Smooth muscle cell (in vitro differentiated cells): ENCODE data around the gene LIG4. TPM values are rescaled to one million over a fixed set of nuclear protein-coding genes. Genes with fewer than 3 reads are reported as not detected.
A peak's percentile ranks its signal among the peaks of the same experiment; 100 is the strongest.

ENCODE experiments used
- DNase-seq: peaks from one replicate; lab custom pipeline; 2025; ENCODE audit not compliant: unreplicated experiment; lab: John Stamatoyannopoulos, UW
- H2AFZ ChIP-seq: fragments of 200-600 bp; sonication (generic); 2 replicates; pipeline ENCODE4 v1.6.0; 2016; ENCODE audit warnings: antibody characterized with exemption, low read depth, mild to moderate bottlenecking
- H3F3A ChIP-seq: fragments of 200-600 bp; sonication (generic); 2 replicates; pipeline ENCODE4 v1.6.0; 2017; ENCODE audit warnings: antibody characterized with exemption, low read depth
- H3K27ac ChIP-seq: fragments of 200-600 bp; sonication (generic); 2 replicates; pipeline ENCODE4 v1.5.1; 2016; ENCODE audit warnings: low read depth, mild to moderate bottlenecking
- H3K27me3 ChIP-seq: fragments of 200-600 bp; sonication (generic); 2 replicates; pipeline ENCODE4 v1.6.1; 2016; ENCODE audit warnings: low read depth, mild to moderate bottlenecking
- H3K36me3 ChIP-seq: fragments of 200-600 bp; sonication (generic); 2 replicates; pipeline ENCODE4 v1.5.1; 2016; ENCODE audit warnings: low read depth
- H3K4me1 ChIP-seq: fragments of 200-600 bp; sonication (generic); 2 replicates; pipeline ENCODE4 v1.5.1; 2016; ENCODE audit warnings: low read depth
- H3K4me2 ChIP-seq: fragments of 200-600 bp; sonication (generic); 2 replicates; pipeline ENCODE4 v1.6.0; 2016; ENCODE audit warnings: mild to moderate bottlenecking
- H3K4me3 ChIP-seq: fragments of 200-600 bp; sonication (generic); 2 replicates; pipeline ENCODE4 v1.5.1; 2016; ENCODE audit warnings: mild to moderate bottlenecking
- H3K79me2 ChIP-seq: fragments of 200-600 bp; sonication (generic); 2 replicates; pipeline ENCODE4 v1.6.0; 2016; ENCODE audit warnings: low read depth, mild to moderate bottlenecking
- H3K9ac ChIP-seq: fragments of 200-600 bp; sonication (generic); 2 replicates; pipeline ENCODE4 v1.6.0; 2016; ENCODE audit warnings: low read depth
- H3K9me3 ChIP-seq: fragments of 200-600 bp; sonication (generic); replicated peaks from 2 replicates; pipeline ENCODE4 v1.5.1; 2016; ENCODE audit warnings: low read depth
- H4K20me1 ChIP-seq: fragments of 200-600 bp; sonication (generic); 2 replicates; pipeline ENCODE4 v1.6.0; 2016; ENCODE audit warnings: low read depth
- WGBS: methylation state at CpG from one replicate; pipeline ENCODE4 v1.1.7; 2016; ENCODE audit warnings: low lambda C conversion rate; 5-methylcytosine and 5-hydroxymethylcytosine counted together
- polyA plus RNA-seq: library from polyadenylated mRNA; unstranded; fragments of >200 nt; fragmentation: Nextera tagmentation; extraction: Ambion mirVana; gene quantifications from 2 replicates; pipeline ENCODE4 v1.2.1, GENCODE V29; 2016
- total RNA-seq: library from RNA; depleted of rRNA; stranded (reverse); fragments of >200 nt; gene quantifications from 2 replicates; pipeline ENCODE4 v1.2.3, GENCODE V29; 2014
- TF ChIP-seq, protein P1 (sequence below): fragments of 200-600 bp; sonication (generic); IDR thresholded peaks from 2 replicates; pipeline ENCODE4 v1.5.1; 2017; ENCODE audit warnings: borderline replicate concordance, mild to moderate bottlenecking, antibody characterized with exemption; ENCODE audit not compliant: insufficient read depth, poor library complexity, severe bottlenecking

The LIG4 gene
- total and polyA plus RNA-seq, 2 experiments from 2014 or later = 3.2 to 11.5 TPM

DNA sequence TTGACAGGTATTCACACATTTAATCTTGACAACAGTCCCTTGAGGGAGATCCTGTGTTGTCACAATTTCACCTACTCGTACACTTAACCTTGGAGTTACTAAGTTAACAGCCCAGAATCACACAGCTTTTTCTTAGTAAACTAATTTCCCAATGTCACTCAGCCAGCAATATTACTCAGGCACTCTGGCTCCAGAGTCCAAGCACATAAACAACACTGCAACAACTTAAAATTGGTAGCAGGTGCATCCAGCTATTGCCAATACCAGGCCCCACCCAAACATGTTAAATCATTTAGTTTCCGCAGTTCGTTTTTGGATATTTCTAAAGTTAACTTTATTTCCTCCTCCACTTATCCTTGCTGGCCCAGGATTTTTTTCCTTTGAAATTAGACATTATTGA is 32.7 kb downstream of the LIG4 start:
- H3K9ac ChIP-seq = no peak overlapping the region
- no peaks in the 10 kb centered on the region for H3K9me3 ChIP-seq
- no peak overlapping the region for H3K4me2 ChIP-seq
- H3K36me3 ChIP-seq = no peaks in the 10 kb centered on the region
- no peak overlapping the region for H2AFZ ChIP-seq
- H3K27me3 ChIP-seq = no peaks in the 10 kb centered on the region
- no peaks in the 10 kb centered on the region for H3K4me1 ChIP-seq
- H3F3A ChIP-seq = no peaks in the 10 kb centered on the region
- 74% methylated on average over 3 of the region's 3 CpGs for WGBS
- no peak for DNase-seq
- H4K20me1 ChIP-seq = no peaks in the 10 kb centered on the region
- H3K27ac ChIP-seq = no peak overlapping the region
- no peaks in the 10 kb centered on the region for H3K79me2 ChIP-seq
- H3K4me3 ChIP-seq = no peak overlapping the region
- TF ChIP-seq, protein P1, sequence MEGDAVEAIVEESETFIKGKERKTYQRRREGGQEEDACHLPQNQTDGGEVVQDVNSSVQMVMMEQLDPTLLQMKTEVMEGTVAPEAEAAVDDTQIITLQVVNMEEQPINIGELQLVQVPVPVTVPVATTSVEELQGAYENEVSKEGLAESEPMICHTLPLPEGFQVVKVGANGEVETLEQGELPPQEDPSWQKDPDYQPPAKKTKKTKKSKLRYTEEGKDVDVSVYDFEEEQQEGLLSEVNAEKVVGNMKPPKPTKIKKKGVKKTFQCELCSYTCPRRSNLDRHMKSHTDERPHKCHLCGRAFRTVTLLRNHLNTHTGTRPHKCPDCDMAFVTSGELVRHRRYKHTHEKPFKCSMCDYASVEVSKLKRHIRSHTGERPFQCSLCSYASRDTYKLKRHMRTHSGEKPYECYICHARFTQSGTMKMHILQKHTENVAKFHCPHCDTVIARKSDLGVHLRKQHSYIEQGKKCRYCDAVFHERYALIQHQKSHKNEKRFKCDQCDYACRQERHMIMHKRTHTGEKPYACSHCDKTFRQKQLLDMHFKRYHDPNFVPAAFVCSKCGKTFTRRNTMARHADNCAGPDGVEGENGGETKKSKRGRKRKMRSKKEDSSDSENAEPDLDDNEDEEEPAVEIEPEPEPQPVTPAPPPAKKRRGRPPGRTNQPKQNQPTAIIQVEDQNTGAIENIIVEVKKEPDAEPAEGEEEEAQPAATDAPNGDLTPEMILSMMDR = no peak

DNA sequence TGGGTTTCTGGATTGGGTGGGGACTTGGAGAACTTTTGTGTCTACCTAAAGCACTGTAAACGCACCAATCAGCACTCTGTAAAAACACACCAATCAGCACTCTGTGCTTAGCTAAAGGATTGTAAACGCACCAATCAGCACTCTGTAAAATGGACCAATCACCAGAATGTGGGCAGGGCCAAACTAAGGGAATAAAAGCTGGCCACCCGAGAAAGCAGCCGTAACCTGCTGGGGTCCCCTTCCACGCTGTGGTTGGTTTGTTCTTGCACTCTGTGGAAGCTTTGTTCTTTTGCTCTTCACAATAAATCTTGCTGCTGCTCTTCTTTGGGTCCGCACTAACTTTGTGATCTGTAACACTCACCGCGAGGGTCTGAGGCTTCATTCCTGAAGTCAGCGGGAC is 37.3 kb downstream of the LIG4 start:
- Histone ChIP-seq H3K4me3 (no peak overlapping the region), H3K9ac (no peak overlapping the region), H3K27me3 (no peaks in the 10 kb centered on the region), H4K20me1 (no peaks in the 10 kb centered on the region), H3K27ac (no peak overlapping the region), H3F3A (no peaks in the 10 kb centered on the region), H3K79me2 (no peaks in the 10 kb centered on the region), H2AFZ (no peak overlapping the region), H3K36me3 (no peaks in the 10 kb centered on the region), H3K4me2 (no peak overlapping the region), H3K9me3 (no peaks in the 10 kb centered on the region), H3K4me1 (no peaks in the 10 kb centered on the region)
- WGBS = 86% methylated on average over 9 of the region's 9 CpGs
- TF ChIP-seq, protein P1 = no peak
- DNase-seq = no peak

DNA sequence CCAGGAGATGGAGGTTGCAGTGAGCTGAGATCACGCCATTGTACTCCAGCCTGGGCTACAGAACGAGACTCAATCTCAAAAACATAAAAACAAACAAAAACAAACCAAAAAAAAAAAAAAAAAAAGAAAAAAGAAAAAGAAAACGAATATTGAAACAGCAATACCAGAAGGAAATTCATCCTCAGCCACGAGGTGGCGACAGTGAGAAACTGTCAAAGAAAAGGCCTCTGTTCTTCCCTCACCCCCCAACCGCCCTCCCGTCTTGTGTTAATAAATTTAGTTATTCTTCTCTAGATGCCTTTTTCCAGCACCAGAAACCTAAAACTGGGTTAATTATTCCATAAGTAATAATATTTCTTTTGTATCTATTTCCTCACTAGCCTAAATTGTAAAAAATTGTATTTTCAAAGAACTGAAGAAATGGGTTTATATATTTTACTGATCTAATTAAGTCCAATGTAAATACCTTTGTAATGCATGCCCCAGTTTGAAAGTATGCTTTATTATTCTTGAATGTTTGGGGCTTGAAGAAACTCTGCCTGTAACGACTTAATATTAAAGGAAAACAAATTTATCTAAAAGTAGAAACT is 38.6 kb downstream of the LIG4 start:
- Histone ChIP-seq H3K9me3 (no peaks in the 10 kb centered on the region), H3K27ac (no peak overlapping the region), H4K20me1 (no peaks in the 10 kb centered on the region), H3F3A (no peaks in the 10 kb centered on the region), H3K4me1 (no peaks in the 10 kb centered on the region), H3K9ac (no peak overlapping the region), H3K36me3 (no peaks in the 10 kb centered on the region), H3K4me2 (no peak overlapping the region), H3K79me2 (no peaks in the 10 kb centered on the region), H2AFZ (no peak overlapping the region), H3K4me3 (no peak overlapping the region), H3K27me3 (no peaks in the 10 kb centered on the region)
- DNase-seq = no peak
- WGBS = 52% methylated on average over 8 of the region's 8 CpGs
- TF ChIP-seq, protein P1 = peak; percentile 48

DNA sequence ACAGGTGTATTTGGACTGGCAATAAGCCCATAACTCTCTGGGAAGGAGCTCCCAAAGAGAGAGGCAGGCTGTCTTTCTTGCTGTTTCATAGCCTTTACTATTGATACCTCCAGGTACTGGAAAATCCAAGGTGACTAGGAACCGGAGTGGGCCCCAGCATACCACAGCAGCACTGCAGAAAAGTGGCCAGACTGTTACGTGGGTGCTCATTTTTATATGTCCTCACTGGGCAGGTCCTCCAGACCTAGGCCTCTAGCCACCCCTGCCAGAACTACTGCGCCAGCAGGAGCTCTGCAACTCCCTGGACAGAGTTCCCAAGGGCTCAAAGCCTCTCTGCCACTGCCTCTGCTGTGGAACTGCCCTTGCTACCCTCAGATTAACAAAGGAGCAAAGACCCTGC is 46.4 kb downstream of the LIG4 start:
- Histone ChIP-seq H3K79me2 (no peaks in the 10 kb centered on the region), H3K27me3 (no peaks in the 10 kb centered on the region), H3K27ac (no peak overlapping the region), H3F3A (no peaks in the 10 kb centered on the region), H3K4me1 (no peaks in the 10 kb centered on the region), H2AFZ (no peak overlapping the region), H3K9ac (no peak overlapping the region), H3K36me3 (no peaks in the 10 kb centered on the region), H4K20me1 (no peaks in the 10 kb centered on the region), H3K9me3 (no peaks in the 10 kb centered on the region), H3K4me3 (no peak overlapping the region), H3K4me2 (no peak overlapping the region)
- 91% methylated on average over 3 of the region's 3 CpGs for WGBS
- no peak for DNase-seq
- TF ChIP-seq, protein P1 = no peak
